ENCODE results near the gene SLC25A29.

The SLC25A29 gene

DNA sequence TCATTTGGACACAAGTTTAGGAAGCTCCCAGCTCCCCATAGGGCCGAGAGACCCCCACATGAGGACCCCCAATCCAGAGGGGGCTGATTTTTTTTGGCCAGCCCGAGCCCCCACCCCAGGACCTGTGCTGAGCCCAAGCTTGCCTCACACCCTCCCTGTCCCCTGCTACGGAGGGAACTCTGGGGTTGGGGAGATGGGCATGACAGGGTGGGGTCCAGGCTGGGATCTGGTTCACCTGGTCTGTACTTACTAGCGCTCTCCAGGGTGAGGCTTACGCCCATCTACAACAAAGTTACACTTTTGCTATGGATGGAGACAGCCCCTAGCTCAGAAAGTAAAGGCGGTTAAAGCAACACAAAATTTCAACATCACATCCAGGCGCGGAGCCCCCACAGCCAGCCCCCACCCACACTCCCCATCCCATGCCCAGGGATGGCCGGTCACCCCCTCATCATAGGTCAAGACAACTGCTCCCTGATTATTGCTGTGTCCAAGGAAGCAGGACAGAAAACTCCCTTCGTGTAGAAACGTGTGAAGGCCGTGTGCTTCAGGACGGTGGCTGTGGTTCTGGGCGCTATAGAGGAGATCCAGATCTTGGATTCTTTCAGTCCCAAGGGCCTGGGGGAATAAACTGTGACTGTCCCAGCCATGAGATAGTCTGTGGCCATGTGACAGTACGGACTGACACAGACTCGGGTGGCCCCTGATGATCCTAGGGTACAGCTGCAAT lies 10.7 kb downstream of the SLC25A29 start:
- TF ChIP-seq, protein P1, sequence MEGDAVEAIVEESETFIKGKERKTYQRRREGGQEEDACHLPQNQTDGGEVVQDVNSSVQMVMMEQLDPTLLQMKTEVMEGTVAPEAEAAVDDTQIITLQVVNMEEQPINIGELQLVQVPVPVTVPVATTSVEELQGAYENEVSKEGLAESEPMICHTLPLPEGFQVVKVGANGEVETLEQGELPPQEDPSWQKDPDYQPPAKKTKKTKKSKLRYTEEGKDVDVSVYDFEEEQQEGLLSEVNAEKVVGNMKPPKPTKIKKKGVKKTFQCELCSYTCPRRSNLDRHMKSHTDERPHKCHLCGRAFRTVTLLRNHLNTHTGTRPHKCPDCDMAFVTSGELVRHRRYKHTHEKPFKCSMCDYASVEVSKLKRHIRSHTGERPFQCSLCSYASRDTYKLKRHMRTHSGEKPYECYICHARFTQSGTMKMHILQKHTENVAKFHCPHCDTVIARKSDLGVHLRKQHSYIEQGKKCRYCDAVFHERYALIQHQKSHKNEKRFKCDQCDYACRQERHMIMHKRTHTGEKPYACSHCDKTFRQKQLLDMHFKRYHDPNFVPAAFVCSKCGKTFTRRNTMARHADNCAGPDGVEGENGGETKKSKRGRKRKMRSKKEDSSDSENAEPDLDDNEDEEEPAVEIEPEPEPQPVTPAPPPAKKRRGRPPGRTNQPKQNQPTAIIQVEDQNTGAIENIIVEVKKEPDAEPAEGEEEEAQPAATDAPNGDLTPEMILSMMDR (conservative IDR thresholded peaks at IDR 0.05; ENCODE audit: low read depth, low read length), result no peak
- no peak for DNase-seq (ENCODE audit: low read depth)
- H3K4me3 ChIP-seq (ENCODE audit: low read depth, low read length), result no peak overlapping the region

DNA sequence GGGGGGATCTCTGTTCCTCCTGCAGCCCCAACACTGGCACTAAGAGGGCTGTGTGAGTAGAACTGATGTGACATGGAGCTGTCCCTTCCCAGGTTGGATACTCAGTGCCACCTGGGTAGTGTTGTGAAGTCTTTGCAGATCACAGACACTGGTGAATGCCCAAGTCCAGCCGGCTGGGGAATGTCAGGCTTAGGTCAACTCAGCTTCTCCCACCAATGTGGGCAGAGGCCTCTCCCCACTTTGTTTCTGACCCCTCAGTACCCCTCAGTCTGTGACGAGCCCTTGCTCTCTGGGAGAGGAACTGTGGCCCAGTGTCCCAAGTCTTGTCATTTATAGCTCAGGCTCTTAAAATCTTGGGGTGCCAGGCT lies 11.3 kb downstream of the SLC25A29 start:
- TF ChIP-seq, protein P1 (conservative IDR thresholded peaks at IDR 0.05; ENCODE audit: low read depth, low read length), result no peak
- H3K4me3 ChIP-seq (ENCODE audit: low read depth, low read length), result no peak overlapping the region
- DNase-seq (ENCODE audit: low read depth), result no peak

DNA sequence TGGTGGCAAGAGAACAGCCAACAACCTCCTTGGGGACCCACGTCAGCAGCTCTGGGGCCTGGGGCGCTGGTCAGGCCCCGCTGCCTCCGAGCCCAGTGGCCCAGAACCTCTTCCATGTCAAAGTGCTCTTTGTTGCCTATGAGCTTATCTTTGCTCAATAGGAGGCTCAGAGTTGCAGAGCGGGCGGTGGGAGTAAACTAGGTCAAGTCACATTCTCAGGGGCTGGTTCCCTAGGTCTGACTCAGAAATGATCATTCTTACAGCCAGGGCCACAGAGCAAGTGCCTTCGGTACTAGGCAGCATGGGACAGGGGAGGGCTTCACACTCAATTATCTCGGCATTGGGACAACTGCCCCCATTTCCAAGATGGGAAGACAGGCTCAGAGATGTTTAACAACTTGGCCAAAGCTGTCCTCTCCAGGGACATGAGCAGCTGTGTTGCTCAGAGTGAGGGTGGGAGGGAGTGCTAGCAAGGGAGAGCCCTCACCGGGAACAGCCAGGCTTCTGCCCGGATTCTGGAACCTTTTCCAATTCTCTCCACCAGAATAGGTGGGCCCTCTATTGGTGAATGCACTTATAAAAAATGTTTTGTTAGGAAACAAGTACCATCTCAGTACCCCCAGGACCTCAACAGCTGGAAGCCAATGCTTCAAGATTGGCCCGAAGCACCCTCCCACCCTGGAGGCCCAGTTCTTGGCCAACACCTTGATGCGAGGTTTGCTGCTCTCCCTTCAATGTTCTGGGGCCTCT lies 11.9 kb downstream of the SLC25A29 start:
- TF ChIP-seq, protein P1 (conservative IDR thresholded peaks at IDR 0.05; ENCODE audit: low read depth, low read length), result peak; percentile 1
- no peak for DNase-seq (ENCODE audit: low read depth)
- H3K4me3 ChIP-seq (ENCODE audit: low read depth, low read length), result no peak overlapping the region

DNA sequence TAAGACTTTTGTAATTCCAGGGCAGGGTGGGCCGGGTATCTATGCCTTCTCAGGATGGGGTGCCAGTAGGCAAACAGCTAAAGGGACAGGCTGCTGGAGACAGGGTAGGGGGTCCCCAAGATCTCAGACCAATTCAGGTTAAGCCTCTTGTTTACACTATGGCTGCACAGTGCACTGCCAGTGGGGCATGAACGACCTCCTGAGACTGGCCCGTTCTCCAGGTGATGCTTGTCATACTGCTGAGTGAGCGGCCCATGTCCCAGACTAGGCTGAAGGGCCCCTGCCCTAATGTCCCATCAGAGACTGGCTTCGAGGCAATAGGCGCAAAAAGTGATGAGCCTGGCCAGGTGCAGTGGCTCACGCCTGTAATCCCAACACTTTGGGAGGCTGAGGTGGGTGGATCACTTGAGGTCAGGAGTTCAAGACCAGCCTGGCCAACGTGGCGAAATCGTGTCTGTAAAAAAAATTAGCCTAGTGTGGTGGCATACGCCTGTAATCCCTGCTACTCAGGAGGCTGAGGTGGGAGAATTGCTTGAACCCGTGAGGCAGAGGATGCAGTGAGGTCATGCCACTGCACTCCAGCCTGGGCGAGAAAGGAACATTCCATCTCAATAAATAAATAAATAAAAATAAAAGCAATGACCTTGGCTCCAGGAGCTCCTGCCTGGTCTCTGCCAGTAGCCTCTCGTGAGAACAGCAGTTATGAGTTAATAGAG lies 12.6 kb downstream of the SLC25A29 start:
- no peak for DNase-seq (ENCODE audit: low read depth)
- no peak overlapping the region for H3K4me3 ChIP-seq (ENCODE audit: low read depth, low read length)

DNA sequence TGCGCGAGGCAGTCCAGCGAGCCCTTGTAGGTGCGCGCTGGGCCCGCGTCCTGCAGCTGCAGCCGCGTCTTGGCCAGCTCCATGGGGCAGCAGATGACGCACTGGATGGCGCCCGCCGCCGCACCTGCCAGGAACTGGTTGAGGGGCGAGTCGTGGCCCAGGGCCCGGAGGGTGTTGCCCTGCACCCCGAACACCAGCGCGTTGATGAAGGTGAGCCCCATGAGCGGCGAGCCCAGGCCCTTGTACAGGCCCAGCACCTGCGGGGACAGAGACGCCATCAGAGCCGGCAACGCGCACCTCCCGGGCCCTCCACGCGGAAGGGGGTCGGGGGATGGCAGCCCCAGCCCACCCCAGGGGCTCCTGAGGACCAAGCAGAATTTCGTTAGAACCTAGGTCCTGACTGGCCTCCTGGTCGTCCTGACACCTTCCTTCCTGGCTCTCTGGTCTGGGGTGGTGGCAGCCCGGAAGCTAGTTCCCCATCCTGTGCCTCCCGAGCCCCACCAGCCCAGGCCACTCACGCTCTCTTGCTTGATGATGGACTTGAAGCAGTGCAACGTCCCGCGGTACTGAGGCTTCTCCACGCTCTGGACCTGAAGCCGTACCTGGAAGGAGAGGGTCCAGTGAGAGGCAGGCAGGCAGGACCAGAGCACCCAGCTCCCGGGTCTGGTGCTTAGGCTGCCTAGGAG lies 13.3 kb downstream of the SLC25A29 start:
- TF ChIP-seq, protein P1 (conservative IDR thresholded peaks at IDR 0.05; ENCODE audit: low read depth, low read length), result no peak
- no peak for DNase-seq (ENCODE audit: low read depth)
- H3K4me3 ChIP-seq (ENCODE audit: low read depth, low read length), result no peak overlapping the region

More for the DNA sequence above, 12.6 kb downstream of the SLC25A29 start:
- TF ChIP-seq, protein P1 (conservative IDR thresholded peaks at IDR 0.05; ENCODE audit: low read depth, low read length), result no peak

DNA sequence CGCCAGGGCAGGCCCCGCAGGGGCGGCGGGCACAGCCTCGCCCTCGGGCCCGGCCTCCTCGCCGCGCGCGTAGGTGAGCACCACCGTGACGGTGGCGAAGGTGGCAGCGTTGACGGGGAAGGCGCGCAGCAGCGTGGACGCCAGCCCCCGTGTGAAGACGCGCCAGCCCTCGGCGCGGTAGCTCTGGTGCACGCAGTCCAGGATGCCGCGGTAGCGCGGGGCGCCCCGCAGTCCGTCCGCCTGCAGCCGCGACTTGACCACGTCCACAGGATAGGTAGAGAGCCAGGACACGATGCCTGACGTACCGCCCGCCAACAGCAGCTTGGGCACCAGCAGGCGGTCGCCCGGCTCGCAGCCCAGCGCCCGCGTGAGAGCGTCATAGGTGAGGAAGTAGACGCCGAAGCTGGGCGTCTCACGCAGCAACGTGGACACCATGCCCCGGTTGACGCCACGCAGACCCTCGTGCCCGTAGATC lies 13.9 kb downstream of the SLC25A29 start:
- DNase-seq (ENCODE audit: low read depth), result no peak
- H3K4me3 ChIP-seq (ENCODE audit: low read depth, low read length), result no peak overlapping the region
- TF ChIP-seq, protein P1 (conservative IDR thresholded peaks at IDR 0.05; ENCODE audit: low read depth, low read length), result no peak

All from choroid plexus epithelial cell (primary cell).